IMR-90 (cell line): ENCODE results near the gene CD3E. TPM values are rescaled to one million over a fixed set of nuclear protein-coding genes. Genes with fewer than 3 reads are reported as not detected.
"Not testable (repeated sequence)": the region's sequence is repeated elsewhere in the genome, so short reads cannot be mapped to it uniquely, and the experiment has no call there.

Experiments
- ATAC-seq: fragments of 200-7000 bp; cut with Tn5 transposase; 2 replicates; pipeline ENCODE4 v1.9.1; 2020; ENCODE audit warnings: low read depth, mild to moderate bottlenecking, moderate library complexity
- BruUV-seq: library from RNA; stranded (reverse); fragments of 400-500 nt; replicated peaks from 2 replicates; lab custom pipeline; 2021; lab: Mats Ljungman, UMichigan
- CTCF ChIA-PET: fragments of 300-600 bp; formaldehyde crosslinking; extraction: SDS; loops from one replicate; lab custom pipeline; 2021; ENCODE audit warnings: antibody characterized with exemption; lab: Yijun Ruan, JAX
- POLR2A ChIA-PET: fragments of 300-600 bp; sonication (Branson Sonifier 250); formaldehyde crosslinking; loops from one replicate; lab custom pipeline; 2022; ENCODE audit warnings: antibody characterized with exemption; ENCODE audit not compliant: unreplicated experiment; lab: Charles Lee
- DNase-seq: peaks from one replicate; pipeline ENCODE4 v3.0.0; 2013
- H2AFZ ChIP-seq: replicated peaks from 2 replicates; pipeline ENCODE3; 2013; ENCODE audit warnings: low read length, mild to moderate bottlenecking; ENCODE audit not compliant: poor library complexity
- H2AK5ac ChIP-seq: 2 replicates; pipeline ENCODE4 v1.6.1; 2013; ENCODE audit warnings: low read depth, low read length, inconsistent platforms
- H2AK9ac ChIP-seq: replicated peaks from 2 replicates; pipeline ENCODE3; 2013; ENCODE audit warnings: mild to moderate bottlenecking, low read depth, low read length, moderate library complexity; ENCODE audit not compliant: poor library complexity
- H2BK120ac ChIP-seq: 2 replicates; pipeline ENCODE4 v1.6.1; 2013; ENCODE audit warnings: low read depth, low read length, inconsistent platforms
- H2BK15ac ChIP-seq: 3 replicates; pipeline ENCODE4 v1.6.1; 2013; ENCODE audit warnings: low read depth, low read length, inconsistent platforms
- H2BK20ac ChIP-seq: 2 replicates; pipeline ENCODE4 v1.6.1; 2013; ENCODE audit warnings: low read depth, mild to moderate bottlenecking, inconsistent platforms, low read length, moderate library complexity
- H2BK5ac ChIP-seq: 2 replicates; pipeline ENCODE4 v1.6.1; 2013; ENCODE audit warnings: mild to moderate bottlenecking, low read depth, low read length, inconsistent platforms; ENCODE audit not compliant: poor library complexity, severe bottlenecking
- H3K14ac ChIP-seq: replicated peaks from 2 replicates; pipeline ENCODE4 v1.6.1; 2013; ENCODE audit warnings: low read depth, low read length, inconsistent platforms
- H3K18ac ChIP-seq: 2 replicates; pipeline ENCODE4 v1.6.1; 2013; ENCODE audit warnings: low read depth, low read length, control low read depth
- H3K23ac ChIP-seq: 2 replicates; pipeline ENCODE4 v1.6.1; 2013; ENCODE audit warnings: low read depth, low read length, inconsistent platforms
- H3K27ac ChIP-seq: 2 replicates; pipeline ENCODE4 v1.5.1; 2013; ENCODE audit warnings: mild to moderate bottlenecking, control low read depth, low read length; ENCODE audit not compliant: insufficient read depth
- H3K27me3 ChIP-seq: 2 replicates; pipeline ENCODE4 v1.6.1; 2013; ENCODE audit warnings: low read length; ENCODE audit not compliant: control insufficient read depth, insufficient read depth
- H3K36me3 ChIP-seq: 2 replicates; pipeline ENCODE4 v1.6.1; 2013; ENCODE audit warnings: low read length, mixed read lengths; ENCODE audit not compliant: control insufficient read depth, insufficient read depth
- H3K4ac ChIP-seq: 2 replicates; pipeline ENCODE4 v1.6.1; 2013; ENCODE audit warnings: low read depth, low read length, inconsistent platforms
- H3K4me1 ChIP-seq: 2 replicates; pipeline ENCODE4 v1.6.1; 2013; ENCODE audit warnings: low read length, mixed read lengths; ENCODE audit not compliant: control insufficient read depth, insufficient read depth
- H3K4me2 ChIP-seq: 2 replicates; pipeline ENCODE4 v1.6.1; 2013; ENCODE audit warnings: low read depth, mild to moderate bottlenecking, control low read depth, low read length, moderate library complexity
- H3K4me3 ChIP-seq: 2 replicates; pipeline ENCODE4 v1.5.1; 2013; ENCODE audit warnings: low read depth, mild to moderate bottlenecking, control low read depth, low read length, moderate library complexity; ENCODE audit not compliant: insufficient read depth
- H3K56ac ChIP-seq: 2 replicates; pipeline ENCODE4 v1.6.1; 2013; ENCODE audit warnings: low read length, inconsistent platforms; ENCODE audit not compliant: insufficient read depth; ENCODE audit errors: extremely low read depth
- H3K79me1 ChIP-seq, 2 experiments: 2 replicates each; pipeline ENCODE4 v1.6.1; 2013; ENCODE audit warnings: low read length in 2 of 2, inconsistent platforms in 1 of 2, low read depth in 1 of 2
- H3K9ac ChIP-seq: 2 replicates; pipeline ENCODE4 v1.6.1; 2013; ENCODE audit warnings: low read depth, low read length, control low read depth
- H3K9me1 ChIP-seq: 2 replicates; pipeline ENCODE4 v1.6.1; 2013; ENCODE audit warnings: low read length, inconsistent platforms; ENCODE audit not compliant: insufficient read depth
- H3K9me3 ChIP-seq: 2 replicates; pipeline ENCODE4 v1.6.1; 2013; ENCODE audit warnings: low read length; ENCODE audit not compliant: control insufficient read depth, insufficient read depth
- H4K20me1 ChIP-seq: 2 replicates; pipeline ENCODE4 v1.6.1; 2013; ENCODE audit warnings: low read length, inconsistent platforms; ENCODE audit not compliant: insufficient read depth
- H4K5ac ChIP-seq: 2 replicates; pipeline ENCODE4 v1.6.1; 2013; ENCODE audit warnings: mild to moderate bottlenecking, low read depth, low read length, control low read depth
- H4K8ac ChIP-seq, 2 experiments: 2 replicates each; pipeline ENCODE4 v1.6.1; 2013; ENCODE audit warnings: low read depth in 2 of 2, low read length in 2 of 2, control low read depth in 1 of 2, inconsistent platforms in 1 of 2
- H4K91ac ChIP-seq: 2 replicates; pipeline ENCODE4 v1.6.1; 2013; ENCODE audit warnings: low read depth, low read length, inconsistent platforms; ENCODE audit not compliant: insufficient read depth
- SMC3 ChIP-seq: fragments of 150-350 bp; IDR thresholded peaks from 2 replicates; pipeline ENCODE4 v1.6.1; 2016; ENCODE audit warnings: low read depth, mild to moderate bottlenecking, antibody characterized with exemption, low read length, moderate library complexity
- USF2 ChIP-seq: fragments of 150-350 bp; IDR thresholded peaks from 2 replicates; pipeline ENCODE4 v1.6.1; 2017; ENCODE audit warnings: mild to moderate bottlenecking, antibody characterized with exemption, low read length, low read depth
- WGBS, 2 experiments: methylation state at CpG; one replicate each; pipeline versions ENCODE4 v1.1.5 to v1.1.7; 2013; ENCODE audit warnings: missing lambda C conversion rate in 2 of 2; ENCODE audit not compliant: insufficient read length in 1 of 2; ENCODE audit errors: extremely low coverage in 2 of 2; 5-methylcytosine and 5-hydroxymethylcytosine counted together
- dilution Hi-C: fragments of 300-500 bp; cut with HindIII; formaldehyde crosslinking; loops from one replicate; pipeline ENCODE4 v1.14.3; 2018; ENCODE audit warnings: low sequenced_read_pairs; ENCODE audit not compliant: unreplicated experiment
- in situ Hi-C: fragments of 300-500 bp; cut with MboI; formaldehyde crosslinking; loops from 3 replicates; pipeline ENCODE4 v1.14.3; 2019; ENCODE audit warnings: low sequenced_read_pairs, inconsistent platforms, mixed read lengths
- intact Hi-C: fragments of 100-400 bp; cut with micrococcal nuclease; formaldehyde crosslinking; loops from 2 replicates; pipeline ENCODE4 v1.10.0; 2022
- polyA plus RNA-seq, 3 experiments: library from polyadenylated mRNA; depleted of rRNA; stranded (reverse); fragments of >200 nt; gene quantifications; 2 replicates each; pipeline ENCODE4 v1.2.3, GENCODE V29; 2012; ENCODE audit warnings: low replicate concordance in 1 of 3
- total RNA-seq: library from RNA; depleted of rRNA; stranded (reverse); fragments of >200 nt; gene quantifications from 2 replicates; pipeline ENCODE4 v1.2.3, GENCODE V29; 2012

Gene CD3E
- total and polyA plus RNA-seq, 2 of the 4 experiments (the other 2 are of a cell fraction) = not detected

GRCh38 chr11:118306556-118306955 lies 2.0 kb downstream of the CD3E start:
- Histone ChIP-seq H2AFZ (no peak overlapping the region), H3K56ac (no peak overlapping the region), H3K18ac (no peak overlapping the region), H4K5ac (no peak overlapping the region), H3K9me3 (no peaks in the 10 kb centered on the region), H3K14ac (no peak overlapping the region), H4K20me1 (no peaks in the 10 kb centered on the region), H2AK5ac (no peak overlapping the region), H3K4me2 (no peak overlapping the region), H3K4me3 (no peak overlapping the region), H3K36me3 (no peaks in the 10 kb centered on the region), H3K27ac (no peak overlapping the region), H2BK20ac (no peak overlapping the region), H3K23ac (no peak overlapping the region), H3K4me1 (no peaks in the 10 kb centered on the region), H2BK120ac (no peak overlapping the region), H4K8ac (no peak overlapping the region), H2AK9ac (no peak overlapping the region), H4K91ac (no peak overlapping the region), H2BK5ac (no peak overlapping the region), H3K27me3 (peaks cover 11% of the 10 kb centered on the region), H2BK15ac (no peak overlapping the region), H3K4ac (no peak overlapping the region), H3K9ac (no peak overlapping the region), H3K79me1 (no peaks in the 10 kb centered on the region), H3K9me1 (no peaks in the 10 kb centered on the region)
- no peak for ATAC-seq
- no TSS peak for BruUV-seq
- CTCF ChIA-PET = no interaction called here
- TF ChIP-seq SMC3 (no peak), USF2 (no peak)
- POLR2A ChIA-PET = no interaction called here
- WGBS, 2 experiments = 20% methylated on average over 1 of the region's 2 CpGs; no CpG with 5 or more reads in 1 of the 2 experiments
- in situ Hi-C loops = no loop called here
- intact Hi-C loops = no loop called here
- no peak for DNase-seq
- dilution Hi-C loops = no loop called here

- H4K8ac ChIP-seq, H2BK20ac ChIP-seq, H3K36me3 ChIP-seq, H2AFZ ChIP-seq, H4K91ac ChIP-seq, H2AK9ac ChIP-seq, H2AK5ac ChIP-seq, H3K9me3 ChIP-seq, H3K27me3 ChIP-seq, H3K4me3 ChIP-seq, in situ Hi-C loops, dilution Hi-C loops, ATAC-seq, H2BK120ac ChIP-seq, H4K20me1 ChIP-seq, H2BK5ac ChIP-seq, H3K4ac ChIP-seq, CTCF ChIA-PET, H3K4me1 ChIP-seq, H3K14ac ChIP-seq, H3K9ac ChIP-seq, H4K5ac ChIP-seq, H3K56ac ChIP-seq, H3K79me1 ChIP-seq, BruUV-seq, H3K9me1 ChIP-seq, intact Hi-C loops, DNase-seq, POLR2A ChIA-PET, H2BK15ac ChIP-seq, H3K4me2 ChIP-seq, H3K23ac ChIP-seq, H3K18ac ChIP-seq, H3K27ac ChIP-seq: not testable (repeated sequence)
- no CpG with 5 or more reads among the region's 5 CpGs for WGBS, 2 experiments
Observed at GRCh38 chr11:118308995-118309528, 4.5 kb downstream of the CD3E start.
